C4-2B (cell line): Measurements from ENCODE around the gene MORF4L2.

Experiments used
- ZFX ChIP-seq: fragments of 450-650 bp; IDR thresholded peaks from 2 replicates; pipeline ENCODE4 v1.6.1; 2017
- TF ChIP-seq, protein P1 (sequence below): fragments of 450-650 bp; conservative IDR thresholded peaks from 2 replicates; pipeline ENCODE4 v1.5.1; 2017; ENCODE audit warnings: mild to moderate bottlenecking

DNA sequence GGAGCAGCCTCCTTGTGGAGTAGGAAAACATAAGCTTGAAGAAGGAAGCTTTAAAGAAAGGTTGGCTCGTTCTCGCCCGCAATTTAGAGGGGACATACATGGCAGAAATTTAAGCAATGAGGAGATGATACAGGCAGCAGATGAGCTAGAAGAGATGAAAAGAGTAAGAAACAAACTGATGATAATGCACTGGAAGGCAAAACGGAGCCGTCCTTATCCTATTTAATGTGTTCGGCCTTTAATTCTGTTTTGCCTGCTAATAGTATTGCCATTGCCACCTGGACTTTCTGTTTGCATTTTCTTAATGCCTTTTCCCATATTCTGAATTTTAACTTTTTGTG is 56.4 kb downstream of the MORF4L2 start:
- TF ChIP-seq, protein P1, sequence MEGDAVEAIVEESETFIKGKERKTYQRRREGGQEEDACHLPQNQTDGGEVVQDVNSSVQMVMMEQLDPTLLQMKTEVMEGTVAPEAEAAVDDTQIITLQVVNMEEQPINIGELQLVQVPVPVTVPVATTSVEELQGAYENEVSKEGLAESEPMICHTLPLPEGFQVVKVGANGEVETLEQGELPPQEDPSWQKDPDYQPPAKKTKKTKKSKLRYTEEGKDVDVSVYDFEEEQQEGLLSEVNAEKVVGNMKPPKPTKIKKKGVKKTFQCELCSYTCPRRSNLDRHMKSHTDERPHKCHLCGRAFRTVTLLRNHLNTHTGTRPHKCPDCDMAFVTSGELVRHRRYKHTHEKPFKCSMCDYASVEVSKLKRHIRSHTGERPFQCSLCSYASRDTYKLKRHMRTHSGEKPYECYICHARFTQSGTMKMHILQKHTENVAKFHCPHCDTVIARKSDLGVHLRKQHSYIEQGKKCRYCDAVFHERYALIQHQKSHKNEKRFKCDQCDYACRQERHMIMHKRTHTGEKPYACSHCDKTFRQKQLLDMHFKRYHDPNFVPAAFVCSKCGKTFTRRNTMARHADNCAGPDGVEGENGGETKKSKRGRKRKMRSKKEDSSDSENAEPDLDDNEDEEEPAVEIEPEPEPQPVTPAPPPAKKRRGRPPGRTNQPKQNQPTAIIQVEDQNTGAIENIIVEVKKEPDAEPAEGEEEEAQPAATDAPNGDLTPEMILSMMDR = peak; percentile 31
- TF ChIP-seq ZFX = no peak
